GM12874 (cell line): Measurements from ENCODE around the gene NPTX2.

ENCODE experiments used
- TF ChIP-seq, protein P1 (sequence below): IDR thresholded peaks from 2 replicates; pipeline ENCODE4 v1.5.1; 2011; ENCODE audit warnings: low read depth, mild to moderate bottlenecking, control low read depth, low read length, moderate library complexity; ENCODE audit not compliant: insufficient read depth

NPTX2 gene

GRCh38 chr7:98619450-98620321, 2.6 kb downstream of the NPTX2 start:
- TF ChIP-seq, protein P1, sequence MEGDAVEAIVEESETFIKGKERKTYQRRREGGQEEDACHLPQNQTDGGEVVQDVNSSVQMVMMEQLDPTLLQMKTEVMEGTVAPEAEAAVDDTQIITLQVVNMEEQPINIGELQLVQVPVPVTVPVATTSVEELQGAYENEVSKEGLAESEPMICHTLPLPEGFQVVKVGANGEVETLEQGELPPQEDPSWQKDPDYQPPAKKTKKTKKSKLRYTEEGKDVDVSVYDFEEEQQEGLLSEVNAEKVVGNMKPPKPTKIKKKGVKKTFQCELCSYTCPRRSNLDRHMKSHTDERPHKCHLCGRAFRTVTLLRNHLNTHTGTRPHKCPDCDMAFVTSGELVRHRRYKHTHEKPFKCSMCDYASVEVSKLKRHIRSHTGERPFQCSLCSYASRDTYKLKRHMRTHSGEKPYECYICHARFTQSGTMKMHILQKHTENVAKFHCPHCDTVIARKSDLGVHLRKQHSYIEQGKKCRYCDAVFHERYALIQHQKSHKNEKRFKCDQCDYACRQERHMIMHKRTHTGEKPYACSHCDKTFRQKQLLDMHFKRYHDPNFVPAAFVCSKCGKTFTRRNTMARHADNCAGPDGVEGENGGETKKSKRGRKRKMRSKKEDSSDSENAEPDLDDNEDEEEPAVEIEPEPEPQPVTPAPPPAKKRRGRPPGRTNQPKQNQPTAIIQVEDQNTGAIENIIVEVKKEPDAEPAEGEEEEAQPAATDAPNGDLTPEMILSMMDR = no peak

DNA sequence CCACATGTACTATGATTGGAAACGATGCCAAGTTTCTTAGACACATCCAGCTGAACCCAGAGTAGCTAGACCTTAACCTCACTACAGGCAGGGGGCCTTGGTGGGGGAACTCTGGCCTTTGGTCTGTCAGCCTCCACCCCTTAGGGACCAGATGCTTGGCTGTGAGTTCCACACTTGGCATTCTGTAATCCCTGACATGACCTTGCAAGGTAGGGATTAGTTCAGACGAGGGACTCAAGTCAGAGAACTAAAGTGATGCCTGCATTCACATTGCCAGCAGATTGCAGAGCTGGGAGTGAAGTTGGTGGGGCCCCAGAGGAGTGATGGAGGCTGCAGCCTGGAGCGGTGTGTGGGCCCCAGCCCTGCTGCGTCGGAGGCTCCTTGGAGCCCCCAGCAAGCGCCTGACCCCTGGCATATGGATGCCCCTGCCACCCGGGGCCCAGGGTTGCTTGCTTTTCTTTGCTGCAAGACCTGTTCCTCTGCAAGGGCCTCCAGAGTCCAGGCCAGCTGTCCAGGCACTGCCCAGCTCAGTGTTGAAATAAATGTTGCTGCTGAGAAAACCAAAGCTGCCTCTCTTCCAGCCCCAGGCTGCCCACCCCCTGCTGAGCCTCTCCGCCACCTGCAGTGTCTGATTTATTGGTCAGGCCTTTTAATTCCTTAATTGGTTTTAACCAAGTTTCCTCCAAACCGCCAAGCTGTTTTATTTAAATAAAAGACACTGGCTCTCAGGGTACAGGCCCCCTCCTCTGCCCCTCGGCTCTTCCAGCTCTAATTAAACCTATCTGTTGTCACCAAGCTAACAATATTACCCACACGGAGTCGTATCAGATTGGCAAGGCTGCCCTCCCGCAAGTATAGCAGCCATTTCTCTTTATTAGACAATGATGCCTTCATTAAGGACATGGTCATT, 4.7 kb downstream of the NPTX2 start:
- TF ChIP-seq, protein P1 = no peak

- TF ChIP-seq, protein P1 = no peak
These were observed 5.8 kb downstream of the NPTX2 start for GRCh38 chr7:98622926-98623325.

GRCh38 chr7:98624846-98625420, 7.8 kb downstream of the NPTX2 start:
- TF ChIP-seq, protein P1 = no peak

GRCh38 chr7:98626460-98627412, 9.7 kb downstream of the NPTX2 start:
- TF ChIP-seq, protein P1 = no peak

GRCh38 chr7:98627413-98627790, 10.3 kb downstream of the NPTX2 start:
- TF ChIP-seq, protein P1 = no peak
